ENCODE data around the gene ATP8A2.

Gene ATP8A2

DNA sequence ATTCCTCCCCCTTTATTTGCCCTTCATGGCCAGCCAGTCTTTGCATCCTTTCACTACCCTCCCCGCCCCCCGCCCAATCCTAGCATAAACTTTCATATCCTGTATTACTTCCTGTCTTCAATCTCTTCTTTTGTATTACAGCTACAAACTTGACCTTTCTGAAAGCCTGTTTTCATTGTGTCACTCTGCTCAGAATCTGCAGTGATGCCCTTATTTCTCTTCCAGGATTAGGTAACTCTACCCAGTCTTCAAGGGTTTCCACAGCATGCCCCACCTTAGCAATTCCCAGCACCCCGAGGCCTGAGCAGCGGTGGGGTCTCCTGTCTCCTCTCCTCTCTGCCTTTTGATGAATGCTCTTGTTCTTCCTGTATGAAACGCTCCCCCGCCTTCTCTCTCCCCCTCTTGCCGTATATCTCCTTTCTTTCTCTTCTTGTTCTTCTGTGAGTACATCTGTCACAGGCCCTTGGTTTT lies 534.5 kb downstream of the ATP8A2 start:
- H3K36me3 Mint-ChIP-seq: peaks cover 2% of the 10 kb centered on the region
- no peak overlapping the region for H3K4me3 Mint-ChIP-seq
- no peak overlapping the region for H3K27ac Mint-ChIP-seq
- peaks cover 3% of the 10 kb centered on the region for H3K9me3 Mint-ChIP-seq
- peaks cover 8% of the 10 kb centered on the region for H3K4me1 Mint-ChIP-seq
- peak; percentile 54 for DNase-seq
- H3K27me3 Mint-ChIP-seq: no peaks in the 10 kb centered on the region
- CTCF ChIA-PET: interaction anchor here (0.6 kb wide), 1 partner anchor 35 kb away, joined by 4 read pairs; no protein-coding TSS in a partner anchor

DNA sequence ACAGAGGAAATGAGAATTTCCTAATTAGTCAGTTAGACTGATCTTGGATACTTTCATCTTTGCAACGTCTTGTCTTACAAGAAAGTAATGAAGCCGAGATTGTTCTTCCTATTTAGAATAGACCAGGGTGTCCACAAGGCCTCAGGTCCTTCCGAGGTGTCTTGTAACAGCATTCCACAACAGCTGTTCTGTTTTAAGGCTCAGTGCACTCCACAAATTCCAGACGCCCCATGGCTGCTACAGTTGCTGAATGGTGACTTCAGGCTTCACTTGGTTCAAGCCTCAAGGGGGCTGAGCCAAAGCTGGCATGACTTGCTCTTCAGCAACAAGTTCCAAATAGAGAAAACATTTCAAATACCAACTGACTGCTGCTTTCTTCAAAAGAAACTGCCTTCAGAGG lies 536.6 kb downstream of the ATP8A2 start:
- Mint-ChIP-seq H3K9me3 (no peaks in the 10 kb centered on the region), H3K27me3 (no peaks in the 10 kb centered on the region), H3K36me3 (no peaks in the 10 kb centered on the region), H3K27ac (no peak overlapping the region), H3K4me3 (no peak overlapping the region), H3K4me1 (no peaks in the 10 kb centered on the region)
- CTCF ChIA-PET: no interaction called here
- no peak for DNase-seq

DNA sequence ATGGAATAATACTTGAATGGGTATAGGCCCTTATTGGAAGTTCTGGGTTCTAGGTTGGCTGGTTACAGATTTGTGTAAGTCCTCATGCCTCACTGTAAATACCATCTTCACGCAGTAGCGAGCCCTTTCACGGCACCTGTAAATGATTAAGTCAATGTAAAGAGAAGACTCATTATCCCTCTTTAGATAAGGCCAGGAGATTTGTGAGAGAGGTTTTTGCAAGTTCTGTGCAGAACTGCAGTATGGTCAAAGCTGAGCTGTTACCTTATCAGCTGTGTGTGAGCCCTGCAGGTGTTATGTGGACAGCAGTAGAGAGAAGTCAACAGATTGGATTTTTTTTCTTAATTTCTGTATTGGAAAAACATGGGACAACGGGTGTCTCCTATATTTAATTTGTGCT lies 538.5 kb downstream of the ATP8A2 start:
- Mint-ChIP-seq H3K4me3 (no peak overlapping the region), H3K36me3 (no peaks in the 10 kb centered on the region), H3K4me1 (no peaks in the 10 kb centered on the region), H3K9me3 (no peaks in the 10 kb centered on the region), H3K27me3 (peaks cover 12% of the 10 kb centered on the region), H3K27ac (no peak overlapping the region)
- DNase-seq: no peak
- CTCF ChIA-PET: no interaction called here

DNA sequence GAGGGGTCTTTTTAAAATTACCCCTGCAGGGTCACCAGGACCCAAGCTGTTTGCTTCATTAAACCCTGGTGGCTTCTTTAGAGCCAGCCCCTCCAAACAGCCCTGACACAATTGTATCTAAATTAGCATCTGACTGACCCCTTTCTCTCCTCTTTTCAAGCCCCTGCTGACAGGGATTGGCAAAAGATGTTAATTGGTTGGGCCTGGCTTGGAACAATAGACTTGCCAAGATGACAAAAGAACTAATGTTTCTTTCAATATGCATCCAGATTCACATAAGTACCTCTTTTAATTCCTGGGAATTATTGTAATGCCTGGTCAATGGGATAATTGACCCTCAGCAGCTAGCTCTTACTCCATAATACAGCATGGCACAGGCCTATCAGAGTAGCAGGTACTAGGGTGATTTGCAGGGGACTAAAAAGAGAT lies 539.2 kb downstream of the ATP8A2 start:
- no peaks in the 10 kb centered on the region for H3K9me3 Mint-ChIP-seq
- no peaks in the 10 kb centered on the region for H3K4me1 Mint-ChIP-seq
- CTCF ChIA-PET: interaction anchor here (0.9 kb wide), 1 partner anchor 24 kb away, joined by 3 read pairs; no protein-coding TSS in a partner anchor
- peaks cover 12% of the 10 kb centered on the region for H3K27me3 Mint-ChIP-seq
- DNase-seq: no peak
- H3K4me3 Mint-ChIP-seq: no peak overlapping the region
- no peaks in the 10 kb centered on the region for H3K36me3 Mint-ChIP-seq
- no peak overlapping the region for H3K27ac Mint-ChIP-seq

DNA sequence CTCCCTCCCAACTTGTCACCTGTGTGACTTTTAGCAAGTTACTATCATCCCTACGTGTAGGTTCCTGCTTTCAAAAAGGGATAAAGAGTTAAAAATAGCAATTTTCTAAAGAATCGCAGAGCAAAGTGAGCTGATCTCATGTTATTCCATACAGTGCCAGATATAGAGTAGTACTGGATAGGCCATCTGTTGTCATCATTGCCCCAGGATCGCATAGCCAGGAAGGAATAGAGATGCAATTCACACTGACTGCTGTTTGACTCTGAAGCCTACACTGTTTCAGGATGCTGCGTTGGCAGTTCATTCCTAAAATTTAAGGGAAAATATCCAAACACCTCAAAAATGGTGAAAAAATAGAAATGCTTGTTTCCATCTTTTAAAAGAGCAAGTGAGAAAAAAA lies 541.2 kb downstream of the ATP8A2 start:
- peaks cover 12% of the 10 kb centered on the region for H3K27me3 Mint-ChIP-seq
- no peak for DNase-seq
- no peak overlapping the region for H3K27ac Mint-ChIP-seq
- CTCF ChIA-PET: no interaction called here
- no peak overlapping the region for H3K4me3 Mint-ChIP-seq
- H3K9me3 Mint-ChIP-seq: no peaks in the 10 kb centered on the region
- H3K4me1 Mint-ChIP-seq: no peaks in the 10 kb centered on the region
- H3K36me3 Mint-ChIP-seq: no peaks in the 10 kb centered on the region

DNA sequence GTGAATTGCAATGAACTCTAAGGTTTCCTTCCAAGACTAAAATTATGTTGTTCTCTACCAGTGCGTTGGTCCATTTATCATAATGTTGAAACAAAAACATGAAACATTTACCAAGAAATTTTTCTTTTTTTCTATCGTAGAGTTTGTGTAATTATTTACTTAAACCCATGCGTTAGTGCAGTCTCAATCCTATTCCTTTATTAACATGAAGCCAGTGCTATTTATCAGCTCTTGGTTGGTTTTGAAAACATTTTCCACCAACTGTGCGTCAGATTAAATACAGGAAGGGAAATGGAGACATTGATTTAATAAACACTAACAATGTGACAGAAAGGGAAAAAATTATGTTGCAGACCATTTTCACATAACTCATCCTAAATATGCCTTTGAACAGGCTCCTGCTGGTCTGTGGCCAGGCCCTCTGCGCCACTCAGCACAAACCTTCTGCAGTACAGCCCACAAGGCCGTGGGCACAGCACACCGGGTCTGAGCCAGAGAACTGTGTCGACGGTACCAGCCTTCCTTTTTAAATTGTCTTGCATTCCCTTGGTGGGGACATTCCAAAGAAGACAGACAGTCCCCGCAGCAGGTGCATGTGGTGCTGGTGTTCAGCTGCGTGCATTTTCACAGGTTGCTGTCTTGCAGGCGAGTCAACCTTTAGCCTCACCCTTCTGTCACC lies 544.2 kb downstream of the ATP8A2 start:
- DNase-seq: no peak
- Mint-ChIP-seq H3K9me3 (no peaks in the 10 kb centered on the region), H3K27ac (no peak overlapping the region), H3K4me1 (peaks cover 7% of the 10 kb centered on the region), H3K36me3 (no peaks in the 10 kb centered on the region), H3K4me3 (no peak overlapping the region), H3K27me3 (peaks cover 19% of the 10 kb centered on the region)
- CTCF ChIA-PET: no interaction called here

DNA sequence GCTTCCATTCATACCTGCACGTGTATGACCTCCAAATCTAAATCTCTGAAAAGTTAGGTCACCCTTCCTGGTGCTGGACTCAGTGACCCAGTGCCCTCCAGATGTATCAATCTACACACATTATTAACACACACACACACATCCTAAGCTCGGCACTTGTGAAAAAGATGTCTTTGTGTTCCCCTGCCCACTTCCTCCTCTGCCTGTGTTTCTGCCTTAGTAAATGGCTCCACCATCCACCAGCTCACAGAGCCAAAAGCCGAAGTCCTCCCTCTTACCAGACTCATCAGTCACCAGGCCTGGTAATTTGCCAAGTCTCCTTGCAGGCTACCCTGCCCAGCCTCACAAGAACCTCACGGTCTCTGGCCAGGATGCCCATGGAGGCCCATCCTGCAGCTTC lies 548.5 kb downstream of the ATP8A2 start:
- H3K4me1 Mint-ChIP-seq: peaks cover 7% of the 10 kb centered on the region

DNA sequence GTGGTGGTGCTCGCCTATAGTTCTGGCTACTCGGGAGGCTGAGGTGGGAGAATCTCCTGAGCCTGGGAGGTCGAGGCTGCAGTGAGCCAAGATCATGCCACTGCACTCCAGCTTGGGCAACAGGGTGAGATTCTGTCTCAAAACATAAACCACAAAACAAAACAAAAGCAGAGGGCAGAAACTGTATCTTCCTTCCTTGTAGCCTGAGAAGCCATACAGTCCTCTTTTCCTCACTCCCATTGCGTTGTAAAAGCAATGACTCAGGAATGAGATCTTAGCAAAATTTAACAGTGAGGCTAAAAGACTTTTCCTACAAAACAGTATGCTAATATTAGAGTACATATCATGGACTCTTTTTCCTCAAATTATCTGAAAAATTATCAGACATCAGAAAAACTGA lies 549.2 kb downstream of the ATP8A2 start:
- Mint-ChIP-seq H3K36me3 (no peaks in the 10 kb centered on the region), H3K27me3 (peaks cover 7% of the 10 kb centered on the region), H3K9me3 (no peaks in the 10 kb centered on the region), H3K27ac (no peak overlapping the region), H3K4me1 (peaks cover 7% of the 10 kb centered on the region), H3K4me3 (no peak overlapping the region)
- no peak for DNase-seq
- CTCF ChIA-PET: no interaction called here

More for the DNA sequence above, 548.5 kb downstream of the ATP8A2 start:
- DNase-seq: no peak
- H3K36me3 Mint-ChIP-seq: no peaks in the 10 kb centered on the region
- CTCF ChIA-PET: interaction anchor here (1.0 kb wide), 1 partner anchor 89 kb away, joined by 3 read pairs; no protein-coding TSS in a partner anchor
- H3K4me3 Mint-ChIP-seq: no peak overlapping the region
- H3K9me3 Mint-ChIP-seq: no peaks in the 10 kb centered on the region
- H3K27ac Mint-ChIP-seq: peak overlapping the region; percentile 29
- H3K27me3 Mint-ChIP-seq: peaks cover 7% of the 10 kb centered on the region

DNA sequence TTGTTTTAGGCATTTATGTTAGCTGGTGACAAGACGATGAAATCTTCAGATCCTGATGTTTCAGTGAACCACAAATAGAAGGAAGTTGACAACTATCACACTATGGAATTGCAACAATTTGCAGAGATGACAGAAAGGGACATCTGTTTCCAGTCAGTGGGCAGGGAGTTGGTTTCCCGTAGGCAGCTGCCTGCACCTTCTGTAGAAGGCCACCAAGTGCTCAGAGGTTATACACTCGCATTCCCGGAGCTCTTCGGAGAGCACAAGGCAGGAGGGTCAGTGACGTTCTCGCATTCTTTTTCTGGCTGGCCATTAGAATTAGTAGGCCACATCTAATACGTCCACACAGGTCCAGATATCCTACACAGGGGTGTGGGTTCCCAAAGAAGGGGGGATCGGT lies 550.6 kb downstream of the ATP8A2 start:
- CTCF ChIA-PET: no interaction called here

DNA sequence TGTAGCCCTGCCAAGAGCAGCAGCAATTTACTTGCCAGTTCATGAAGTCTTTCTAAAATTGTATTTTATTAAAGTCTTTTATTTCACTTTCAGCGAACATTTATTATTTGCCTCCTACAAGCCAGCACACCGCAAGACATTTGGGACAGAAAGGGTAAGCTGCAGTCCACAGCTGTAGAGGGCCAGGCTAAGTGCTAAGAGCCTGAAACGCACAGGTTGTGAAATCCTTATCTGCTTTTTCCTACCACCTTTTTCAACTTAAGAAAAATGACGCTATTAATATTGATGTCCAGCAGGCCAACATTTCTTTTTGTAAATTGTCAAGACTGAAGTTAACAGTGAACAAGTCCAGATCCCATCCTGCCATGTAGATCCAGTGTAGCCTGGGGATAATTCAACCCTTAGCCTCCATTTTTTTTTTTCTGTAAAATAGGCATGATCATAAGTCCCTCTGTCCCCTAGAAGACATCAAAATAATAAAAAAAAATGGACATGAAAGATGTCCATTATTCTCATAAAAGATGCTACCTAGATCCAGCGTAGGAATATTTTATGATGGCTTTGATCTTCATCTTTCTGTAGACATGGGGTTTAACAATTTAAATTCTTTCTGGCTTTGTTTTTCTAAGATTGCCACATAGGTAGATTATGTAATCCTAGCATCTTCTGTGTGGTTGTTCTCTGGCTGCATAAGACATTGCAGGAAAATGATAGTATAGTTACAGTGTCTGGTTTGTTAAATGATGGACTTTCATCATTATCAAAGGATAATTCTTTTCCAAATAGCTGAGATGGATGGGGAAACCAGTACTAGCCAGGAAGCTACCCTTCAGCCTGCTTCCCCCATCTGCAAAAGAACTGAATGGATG lies 551.7 kb downstream of the ATP8A2 start:
- Mint-ChIP-seq H3K4me3 (no peak overlapping the region), H3K9me3 (no peaks in the 10 kb centered on the region), H3K27ac (no peak overlapping the region), H3K4me1 (peaks cover 7% of the 10 kb centered on the region), H3K27me3 (peaks cover 7% of the 10 kb centered on the region), H3K36me3 (no peaks in the 10 kb centered on the region)
- CTCF ChIA-PET: no interaction called here
- DNase-seq: no peak

More for the DNA sequence above, 550.6 kb downstream of the ATP8A2 start:
- Mint-ChIP-seq H3K4me3 (no peak overlapping the region), H3K9me3 (no peaks in the 10 kb centered on the region), H3K27me3 (peaks cover 7% of the 10 kb centered on the region), H3K36me3 (no peaks in the 10 kb centered on the region), H3K4me1 (peaks cover 7% of the 10 kb centered on the region), H3K27ac (no peak overlapping the region)
- DNase-seq: no peak

DNA sequence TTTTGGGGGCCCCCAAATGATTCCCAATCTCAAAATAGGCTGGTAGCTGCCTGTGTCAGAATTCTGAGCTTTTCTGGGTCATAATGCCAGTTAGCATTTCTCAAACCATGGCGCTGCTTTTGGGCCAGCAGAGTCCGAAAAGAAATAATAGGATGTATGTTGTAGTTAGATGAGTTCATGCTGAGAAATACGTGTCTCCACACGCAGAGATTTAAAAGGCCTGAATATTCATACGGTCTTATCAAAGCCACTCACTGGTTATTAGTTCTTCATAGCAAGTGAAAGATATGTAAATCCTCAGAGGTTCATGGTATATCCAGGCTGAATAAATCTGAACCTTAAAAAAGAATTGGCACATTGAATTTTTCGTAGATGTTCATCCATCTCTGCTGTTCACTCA lies 555.6 kb downstream of the ATP8A2 start:
- Mint-ChIP-seq H3K36me3 (no peaks in the 10 kb centered on the region), H3K4me3 (no peak overlapping the region), H3K27ac (no peak overlapping the region), H3K27me3 (peaks cover 8% of the 10 kb centered on the region), H3K9me3 (no peaks in the 10 kb centered on the region), H3K4me1 (no peaks in the 10 kb centered on the region)
- CTCF ChIA-PET: no interaction called here
- DNase-seq: no peak

DNA sequence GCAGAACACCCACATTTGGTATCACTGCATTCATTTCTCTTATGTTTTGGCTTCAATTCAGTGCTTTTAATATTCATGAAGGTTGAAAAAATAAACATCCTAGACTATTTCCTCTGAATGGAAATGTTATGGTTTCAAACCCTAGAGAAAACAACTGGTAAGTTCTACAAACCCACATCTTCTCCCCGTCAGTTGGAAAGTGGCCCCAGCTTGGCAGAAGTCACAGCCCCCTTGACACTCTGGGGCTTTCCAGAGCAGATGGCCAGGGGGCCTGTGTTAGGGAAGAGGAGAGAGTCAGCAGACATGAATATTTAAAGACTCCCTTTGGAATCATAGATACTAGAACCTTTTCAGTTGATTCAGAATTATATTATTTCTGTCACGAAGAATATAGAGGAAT lies 556.2 kb downstream of the ATP8A2 start:
- no peak for DNase-seq
- Mint-ChIP-seq H3K9me3 (no peaks in the 10 kb centered on the region), H3K36me3 (no peaks in the 10 kb centered on the region), H3K4me3 (no peak overlapping the region), H3K27me3 (peaks cover 8% of the 10 kb centered on the region), H3K4me1 (no peaks in the 10 kb centered on the region), H3K27ac (no peak overlapping the region)
- CTCF ChIA-PET: no interaction called here

DNA sequence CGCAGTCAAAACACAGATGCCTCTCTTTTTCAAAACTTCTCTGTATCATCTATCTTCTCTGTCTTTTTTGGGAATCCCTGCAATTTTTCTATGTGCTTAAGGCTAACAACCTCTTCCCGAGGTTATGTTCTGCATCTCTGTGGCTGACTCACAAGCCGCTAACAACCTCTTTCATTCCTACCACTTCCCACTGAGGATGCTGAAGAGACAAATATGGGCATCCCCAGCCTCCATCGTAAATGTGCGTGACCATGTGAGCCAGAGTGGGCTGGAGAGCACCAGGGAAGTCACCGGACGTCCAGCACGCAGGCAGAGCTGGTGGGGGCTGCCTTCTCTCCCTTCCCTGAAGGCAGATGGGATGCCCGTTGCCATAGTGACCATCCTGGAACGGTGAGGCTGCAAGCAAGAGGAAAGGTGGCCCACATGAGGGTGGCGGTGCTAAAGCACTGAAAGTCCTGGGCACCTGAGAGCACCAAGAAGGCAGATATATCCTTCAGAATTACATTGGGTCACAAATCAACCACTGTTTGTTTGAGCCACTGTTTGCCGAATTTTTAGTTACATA lies 557.2 kb downstream of the ATP8A2 start:
- DNase-seq: no peak
- Mint-ChIP-seq H3K4me3 (no peak overlapping the region), H3K27ac (no peak overlapping the region), H3K9me3 (no peaks in the 10 kb centered on the region), H3K4me1 (no peaks in the 10 kb centered on the region), H3K36me3 (no peaks in the 10 kb centered on the region), H3K27me3 (peaks cover 8% of the 10 kb centered on the region)
- CTCF ChIA-PET: no interaction called here

DNA sequence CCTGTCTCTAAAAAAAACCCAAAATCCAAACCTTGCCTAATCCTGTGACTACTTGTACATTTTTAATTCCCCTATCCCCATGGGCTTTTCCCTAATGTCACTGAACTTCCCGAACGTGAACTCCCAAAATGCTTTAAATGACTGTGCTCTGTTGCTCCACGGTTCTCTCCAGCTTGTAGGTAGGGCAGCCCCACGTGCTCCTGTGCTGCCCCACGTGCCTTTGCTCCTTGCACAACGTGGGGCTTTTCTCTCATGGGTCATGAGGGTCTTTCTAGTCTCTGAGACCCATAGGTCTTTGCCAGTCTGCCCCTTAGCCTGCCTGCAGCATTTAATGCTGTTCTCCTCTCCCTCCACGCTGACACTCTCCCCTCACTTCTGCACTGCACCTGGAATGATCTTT lies 558.0 kb downstream of the ATP8A2 start:
- CTCF ChIA-PET: no interaction called here

More for the DNA sequence above, 558.0 kb downstream of the ATP8A2 start:
- no peak overlapping the region for H3K27ac Mint-ChIP-seq
- DNase-seq: no peak
- H3K27me3 Mint-ChIP-seq: peaks cover 8% of the 10 kb centered on the region
- H3K36me3 Mint-ChIP-seq: no peaks in the 10 kb centered on the region
- no peak overlapping the region for H3K4me3 Mint-ChIP-seq
- no peaks in the 10 kb centered on the region for H3K9me3 Mint-ChIP-seq
- no peaks in the 10 kb centered on the region for H3K4me1 Mint-ChIP-seq

All from activated naive CD4-positive, alpha-beta T cell treated with anti-CD3 and anti-CD28 coated beads, Interleukin-2, amount 10 ng/mL, durations not matched to agents 7 days and 5 days (primary cell).